Neutrophil (primary cell): ENCODE data around the gene TRAPPC12.

Experiments used
- H3K27ac ChIP-seq: fragments of 200-600 bp; sonication (generic); 2 replicates; pipeline ENCODE4 v1.5.1; 2016; ENCODE audit warnings: mild to moderate bottlenecking, moderate library complexity
- H3K27me3 ChIP-seq: fragments of 200-600 bp; sonication (generic); 2 replicates; pipeline ENCODE4 v1.6.0; 2016; ENCODE audit warnings: mild to moderate bottlenecking
- H3K36me3 ChIP-seq: fragments of 200-600 bp; sonication (generic); 2 replicates; pipeline ENCODE4 v1.5.1; 2017
- H3K4me1 ChIP-seq, 2 experiments: fragments of 200-600 bp in 1 of 2; sonication (generic) in 1 of 2; 1 replicate in 1 of 2; 2 replicates in 1 of 2; pipeline versions ENCODE4 v1.5.1 to v1.6.1; 2013 to 2016; ENCODE audit warnings: low read depth in 1 of 2, low read length in 1 of 2, mild to moderate bottlenecking in 1 of 2, moderate library complexity in 1 of 2; ENCODE audit not compliant: control insufficient read depth in 1 of 2, insufficient read depth in 1 of 2
- H3K4me3 ChIP-seq, 2 experiments: fragments of 200-600 bp in 1 of 2; sonication (generic) in 1 of 2; 1 replicate in 1 of 2; 2 replicates in 1 of 2; pipeline ENCODE4 v1.5.1; 2013 to 2016; ENCODE audit warnings: low read depth in 1 of 2, low read length in 1 of 2, mild to moderate bottlenecking in 1 of 2, moderate library complexity in 1 of 2
- H3K9me3 ChIP-seq: fragments of 200-600 bp; sonication (generic); 2 replicates; pipeline ENCODE4 v1.5.1; 2016
- CTCF ChIP-seq: fragments of 200-600 bp; sonication (generic); IDR thresholded peaks from 2 replicates; pipeline ENCODE4 v1.5.1; 2016; ENCODE audit warnings: antibody characterized with exemption

TRAPPC12 gene

GRCh38 chr2:3472296-3472695, 92.8 kb downstream of the TRAPPC12 start:
- Histone ChIP-seq H3K9me3 (no peaks in the 10 kb centered on the region), H3K36me3 (peaks cover 96% of the 10 kb centered on the region), H3K4me1 (no peaks in the 10 kb centered on the region), H3K27ac (no peak overlapping the region), H3K4me3 (no peak overlapping the region), H3K27me3 (no peaks in the 10 kb centered on the region)
- no peak for TF ChIP-seq CTCF

- no peaks in the 10 kb centered on the region for H3K27me3 ChIP-seq
- H3K4me3 ChIP-seq, result no peak overlapping the region
- no peaks in the 10 kb centered on the region for H3K9me3 ChIP-seq
- H3K4me1 ChIP-seq, result no peaks in the 10 kb centered on the region
- H3K36me3 ChIP-seq, result peaks cover 94% of the 10 kb centered on the region
- H3K27ac ChIP-seq, result no peak overlapping the region
- no peak for TF ChIP-seq CTCF
Measured at GRCh38 chr2:3472966-3473365, 93.5 kb downstream of the TRAPPC12 start.

- no peak for TF ChIP-seq CTCF
- Histone ChIP-seq H3K9me3 (no peaks in the 10 kb centered on the region), H3K4me1 (no peaks in the 10 kb centered on the region), H3K36me3 (peaks cover 94% of the 10 kb centered on the region), H3K27me3 (no peaks in the 10 kb centered on the region), H3K4me3 (no peak overlapping the region), H3K27ac (no peak overlapping the region)
Measured at GRCh38 chr2:3475771-3476170, 96.3 kb downstream of the TRAPPC12 start.

GRCh38 chr2:3476321-3476984, 97.0 kb downstream of the TRAPPC12 start:
- Histone ChIP-seq H3K9me3 (no peaks in the 10 kb centered on the region), H3K4me1 (no peaks in the 10 kb centered on the region), H3K4me3 (no peak overlapping the region), H3K27ac (no peak overlapping the region), H3K27me3 (no peaks in the 10 kb centered on the region), H3K36me3 (peaks cover 88% of the 10 kb centered on the region)
- TF ChIP-seq CTCF, result no peak

GRCh38 chr2:3476985-3477327, 97.5 kb downstream of the TRAPPC12 start:
- no peak overlapping the region for H3K4me3 ChIP-seq
- no peak for TF ChIP-seq CTCF
- no peak overlapping the region for H3K27ac ChIP-seq
- H3K36me3 ChIP-seq, result peaks cover 88% of the 10 kb centered on the region
- H3K4me1 ChIP-seq, result no peaks in the 10 kb centered on the region
- H3K9me3 ChIP-seq, result no peaks in the 10 kb centered on the region
- H3K27me3 ChIP-seq, result no peaks in the 10 kb centered on the region
